Measurements from ENCODE around the gene HDAC5.

DNA sequence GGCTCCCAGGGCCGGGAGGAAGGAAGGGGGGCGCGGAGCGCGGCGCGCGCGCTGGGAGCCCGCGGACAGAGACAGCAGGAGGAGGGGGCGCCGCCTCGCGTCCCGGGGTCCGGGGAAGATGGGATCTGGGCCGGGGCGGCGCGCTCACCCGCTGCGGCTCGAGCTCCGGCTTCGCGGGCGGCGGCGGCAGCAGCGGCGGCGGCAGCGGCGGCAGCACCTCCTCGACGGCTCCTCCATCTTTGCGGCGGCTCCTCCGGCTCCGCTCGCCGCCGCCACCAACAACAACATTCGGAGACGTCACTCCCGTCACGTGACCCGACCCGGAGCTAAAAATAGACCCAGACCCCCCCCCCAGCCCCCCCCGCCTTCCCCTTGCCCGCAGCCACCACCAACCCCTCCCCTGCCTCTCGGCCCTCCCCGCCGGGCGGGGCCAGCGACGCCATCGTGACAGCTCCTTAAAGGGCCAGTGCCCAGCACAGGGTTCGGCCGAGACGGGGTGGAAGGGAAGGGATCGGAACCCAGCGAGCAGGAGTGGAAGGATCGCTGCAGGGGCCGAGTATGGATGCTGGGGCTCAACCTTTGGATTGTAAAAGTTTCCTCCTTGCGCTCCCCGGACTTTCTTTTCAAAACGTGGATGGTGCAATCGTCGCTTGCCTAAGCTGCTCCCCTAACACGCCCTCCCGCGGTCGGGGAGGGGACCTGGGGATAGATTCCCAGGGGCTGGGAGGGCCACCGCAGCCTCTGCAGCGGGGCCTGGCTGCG, at the start of gene HDAC5:
- TF ChIP-seq, protein P1, sequence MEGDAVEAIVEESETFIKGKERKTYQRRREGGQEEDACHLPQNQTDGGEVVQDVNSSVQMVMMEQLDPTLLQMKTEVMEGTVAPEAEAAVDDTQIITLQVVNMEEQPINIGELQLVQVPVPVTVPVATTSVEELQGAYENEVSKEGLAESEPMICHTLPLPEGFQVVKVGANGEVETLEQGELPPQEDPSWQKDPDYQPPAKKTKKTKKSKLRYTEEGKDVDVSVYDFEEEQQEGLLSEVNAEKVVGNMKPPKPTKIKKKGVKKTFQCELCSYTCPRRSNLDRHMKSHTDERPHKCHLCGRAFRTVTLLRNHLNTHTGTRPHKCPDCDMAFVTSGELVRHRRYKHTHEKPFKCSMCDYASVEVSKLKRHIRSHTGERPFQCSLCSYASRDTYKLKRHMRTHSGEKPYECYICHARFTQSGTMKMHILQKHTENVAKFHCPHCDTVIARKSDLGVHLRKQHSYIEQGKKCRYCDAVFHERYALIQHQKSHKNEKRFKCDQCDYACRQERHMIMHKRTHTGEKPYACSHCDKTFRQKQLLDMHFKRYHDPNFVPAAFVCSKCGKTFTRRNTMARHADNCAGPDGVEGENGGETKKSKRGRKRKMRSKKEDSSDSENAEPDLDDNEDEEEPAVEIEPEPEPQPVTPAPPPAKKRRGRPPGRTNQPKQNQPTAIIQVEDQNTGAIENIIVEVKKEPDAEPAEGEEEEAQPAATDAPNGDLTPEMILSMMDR (IDR thresholded peaks at IDR 0.05) = peak; percentile 66
- TF ChIP-seq ZBTB33 (IDR thresholded peaks at IDR 0.05; ENCODE audit: borderline replicate concordance, low read depth) = no peak
